Measurements from ENCODE around the gene RASSF7. TPM values are rescaled to one million over a fixed set of nuclear protein-coding genes. Genes with fewer than 3 reads are reported as not detected.
A peak's percentile ranks its signal among the peaks of the same experiment; 100 is the strongest.

RASSF7 gene
- total RNA-seq, result 2.2 and 7.2 TPM in 2 replicates

GRCh38 chr11:560305-561147 is at the start of gene RASSF7, which contains the start of gene LMNTD2:
Gene RASSF7 (plus strand): TSS chr11:560970. CDS start chr11:561769, 799 bp downstream.
Gene LMNTD2 (minus strand): TSS chr11:560738. CDS start chr11:560716, 22 bp downstream.

DNA sequence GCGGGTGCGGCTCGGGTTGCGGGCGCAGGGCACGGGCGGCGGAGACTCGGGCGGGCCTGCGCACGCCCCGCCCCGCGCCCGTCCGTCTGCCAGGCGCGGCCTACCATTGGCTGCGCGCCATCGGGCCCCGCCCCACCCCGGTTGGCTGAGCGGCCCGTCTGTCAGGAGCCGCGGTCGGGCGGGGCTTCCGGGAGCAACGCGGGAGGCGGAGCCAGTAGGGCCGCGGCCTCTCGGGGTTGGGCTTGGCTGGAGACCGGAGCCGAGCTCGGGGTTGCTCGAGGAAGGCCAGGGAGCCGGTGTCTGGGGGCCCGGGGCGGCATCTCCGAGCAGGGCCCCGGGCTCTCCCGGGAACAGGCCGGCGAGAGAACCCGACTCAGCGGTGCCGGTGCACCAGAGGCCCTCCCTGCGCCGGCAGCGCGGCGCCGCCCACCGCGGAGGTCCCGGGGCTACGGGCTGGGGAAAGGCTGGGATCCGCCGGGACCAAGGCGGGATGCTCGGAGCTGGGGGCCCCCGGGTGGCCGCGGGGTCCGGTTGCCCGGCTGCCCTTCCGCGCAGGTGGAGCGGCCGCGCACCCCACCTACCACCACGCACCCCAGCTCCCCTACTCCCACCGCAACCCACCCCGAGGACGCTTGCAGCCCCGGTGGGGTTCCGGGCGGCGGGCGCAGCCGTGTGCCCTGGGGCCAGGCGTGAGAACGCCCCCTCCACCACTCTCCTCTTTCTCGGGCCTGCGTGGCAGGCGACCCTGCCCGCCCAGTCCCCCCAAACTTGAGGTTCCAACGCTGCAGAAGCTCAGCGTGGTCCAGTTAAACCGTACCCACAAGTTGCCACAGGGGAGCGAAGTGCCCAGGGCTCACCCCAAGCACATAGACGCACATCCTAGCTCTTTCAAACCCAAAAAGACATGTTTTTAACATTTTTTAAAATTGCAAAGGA is 25.0 kb upstream of the RASSF7 start, which contains the start of gene HRAS:
Gene HRAS (minus strand): TSS at position 58 of the 936 bp plus-strand sequence.

DNA sequence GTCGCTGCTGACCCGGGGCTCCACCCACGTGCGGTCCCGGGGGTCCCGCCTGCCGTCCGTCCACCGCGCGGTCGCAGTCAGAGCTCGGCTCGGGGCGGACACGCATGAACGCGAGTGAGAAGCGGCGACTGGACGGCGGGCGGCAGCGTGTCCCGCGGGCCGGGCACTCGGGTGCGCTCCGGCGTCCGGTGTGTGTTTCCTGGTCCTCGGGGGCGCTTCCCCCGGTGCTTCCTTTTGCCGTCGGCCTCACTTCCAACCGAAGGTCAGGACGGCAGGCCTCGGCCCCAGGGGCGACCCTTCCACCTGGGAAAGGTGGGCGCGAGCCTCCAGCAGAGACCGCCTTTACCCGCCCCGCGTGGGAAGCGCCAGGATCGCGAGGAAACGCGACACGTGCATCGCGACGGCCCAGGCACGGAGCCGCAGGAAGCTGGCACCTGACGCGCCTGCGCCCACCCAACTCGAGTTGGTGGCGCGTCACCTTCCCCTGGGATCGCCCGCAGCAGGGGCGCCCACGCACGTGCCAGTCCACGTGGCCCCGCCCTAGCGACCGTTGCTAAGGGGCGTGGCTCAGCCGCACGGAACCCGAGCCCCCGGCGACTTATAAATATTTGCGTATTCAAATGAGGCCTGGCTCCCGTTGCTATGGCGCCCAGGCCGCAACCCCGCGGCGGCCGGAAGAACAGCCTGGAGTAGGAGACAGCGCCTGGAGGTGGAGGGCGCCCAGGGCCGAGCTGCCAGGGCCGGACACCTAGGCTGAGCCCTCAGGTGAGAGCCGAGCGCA is 23.7 kb upstream of the RASSF7 start, which contains the start of gene LRRC56:
Gene LRRC56 (plus strand): TSS at position 687 of the 781 bp plus-strand sequence. CDS start 3,158 bp downstream, outside the sequence.

GRCh38 chr11:575996-576768 is 15.4 kb downstream of the RASSF7 start, which contains the start of gene PHRF1:
Gene PHRF1 (plus strand): TSS chr11:576470. CDS start chr11:581513, 5,043 bp downstream.

Small RNAs within 50 kb of the gene (small RNA-seq; reads per million reads assigned to genes)
- 392 reads per million, percentile 99 among the genes with 10 or more reads in this experiment for gene MIR210

Other genes with a start within 250 kb of the RASSF7 start
- 44.9 and 51.7 TPM in 2 replicates for gene IFITM1, start 246.9 kb upstream of the RASSF7 start, total RNA-seq
- 103 and 138 TPM in 2 replicates for gene IFITM3, start 240.1 kb upstream of the RASSF7 start, total RNA-seq
- 0.52 and 0.65 TPM in 2 replicates for gene B4GALNT4, start 191.5 kb upstream of the RASSF7 start, total RNA-seq
- 0.52 and 1.2 TPM in 2 replicates for gene PKP3, start 166.8 kb upstream of the RASSF7 start, total RNA-seq
- 14.0 and 19.3 TPM in 2 replicates for gene SIGIRR, start 146.0 kb upstream of the RASSF7 start, total RNA-seq
- not detected in 2 replicates for gene ANO9, start 119.0 kb upstream of the RASSF7 start, total RNA-seq
- gene PTDSS2, start 110.7 kb upstream of the RASSF7 start, total RNA-seq, result 23.2 and 24.0 TPM in 2 replicates
- gene RNH1, start 53.7 kb upstream of the RASSF7 start, total RNA-seq, result 292 and 316 TPM in 2 replicates
- gene HRAS, start 25.4 kb upstream of the RASSF7 start, total RNA-seq, result 27.3 and 34.6 TPM in 2 replicates
- 0.54 and 0.91 TPM in 2 replicates for gene LRRC56, start 23.4 kb upstream of the RASSF7 start, total RNA-seq
- gene LMNTD2, start 232 bp upstream of the RASSF7 start, total RNA-seq, result 0.26 and 0.32 TPM in 2 replicates
- 20.2 and 20.4 TPM in 2 replicates for gene PHRF1, start 15.5 kb downstream of the RASSF7 start, total RNA-seq
- 9.0 and 9.1 TPM in 2 replicates for gene IRF7, start 55.0 kb downstream of the RASSF7 start, total RNA-seq
- gene CDHR5, start 64.0 kb downstream of the RASSF7 start, total RNA-seq, result not detected in 2 replicates
- gene SCT, start 66.2 kb downstream of the RASSF7 start, total RNA-seq, result not detected in 2 replicates
- not detected in 2 replicates for gene DRD4, start 76.3 kb downstream of the RASSF7 start, total RNA-seq
- 24.9 and 29.7 TPM in 2 replicates for gene DEAF1, start 134.3 kb downstream of the RASSF7 start, total RNA-seq
- gene TMEM80, start 134.8 kb downstream of the RASSF7 start, total RNA-seq, result 11.1 and 15.0 TPM in 2 replicates
- 26.9 and 28.9 TPM in 2 replicates for gene EPS8L2, start 145.3 kb downstream of the RASSF7 start, total RNA-seq
- 223 and 244 TPM in 2 replicates for gene TALDO1, start 186.5 kb downstream of the RASSF7 start, total RNA-seq
- gene GATD1, start 216.5 kb downstream of the RASSF7 start, total RNA-seq, result 21.0 and 26.9 TPM in 2 replicates
- gene CEND1, start 229.1 kb downstream of the RASSF7 start, total RNA-seq, result 0.26 and 0.32 TPM in 2 replicates
- 8.8 and 11.1 TPM in 2 replicates for gene SLC25A22, start 237.3 kb downstream of the RASSF7 start, total RNA-seq
- gene PIDD1, start 244.3 kb downstream of the RASSF7 start, total RNA-seq, result 4.0 and 4.4 TPM in 2 replicates
- 175 and 207 TPM in 2 replicates for gene RPLP2, start 249.0 kb downstream of the RASSF7 start, total RNA-seq

All from articular chondrocyte of knee joint (primary cell).